ENCODE data around the gene MBOAT2.

Gene MBOAT2

DNA sequence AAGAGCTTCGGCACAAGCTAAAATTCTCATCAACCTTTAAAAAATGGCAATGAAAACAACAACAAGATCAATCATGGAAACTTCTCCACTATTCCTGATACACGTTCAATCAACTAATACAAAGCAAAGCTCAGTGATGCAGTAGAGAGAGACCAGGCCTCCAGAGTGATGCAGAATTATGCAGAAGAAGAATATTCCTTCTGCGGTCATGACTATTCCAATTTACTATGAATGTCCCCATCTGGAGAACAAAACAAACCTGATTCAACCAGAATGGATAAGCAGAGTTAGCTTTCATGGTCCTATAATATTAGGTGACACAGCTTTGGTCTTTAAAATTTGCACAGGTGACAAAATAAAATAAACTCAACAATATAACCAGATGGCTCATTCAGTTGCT, 12.5 kb upstream of the MBOAT2 start:
- Histone ChIP-seq H3K36me3 (ENCODE audit: insufficient read depth) (no peaks in the 10 kb centered on the region), H3K27me3 (ENCODE audit: insufficient read depth, low read depth) (no peaks in the 10 kb centered on the region)
- TF ChIP-seq, protein P1, sequence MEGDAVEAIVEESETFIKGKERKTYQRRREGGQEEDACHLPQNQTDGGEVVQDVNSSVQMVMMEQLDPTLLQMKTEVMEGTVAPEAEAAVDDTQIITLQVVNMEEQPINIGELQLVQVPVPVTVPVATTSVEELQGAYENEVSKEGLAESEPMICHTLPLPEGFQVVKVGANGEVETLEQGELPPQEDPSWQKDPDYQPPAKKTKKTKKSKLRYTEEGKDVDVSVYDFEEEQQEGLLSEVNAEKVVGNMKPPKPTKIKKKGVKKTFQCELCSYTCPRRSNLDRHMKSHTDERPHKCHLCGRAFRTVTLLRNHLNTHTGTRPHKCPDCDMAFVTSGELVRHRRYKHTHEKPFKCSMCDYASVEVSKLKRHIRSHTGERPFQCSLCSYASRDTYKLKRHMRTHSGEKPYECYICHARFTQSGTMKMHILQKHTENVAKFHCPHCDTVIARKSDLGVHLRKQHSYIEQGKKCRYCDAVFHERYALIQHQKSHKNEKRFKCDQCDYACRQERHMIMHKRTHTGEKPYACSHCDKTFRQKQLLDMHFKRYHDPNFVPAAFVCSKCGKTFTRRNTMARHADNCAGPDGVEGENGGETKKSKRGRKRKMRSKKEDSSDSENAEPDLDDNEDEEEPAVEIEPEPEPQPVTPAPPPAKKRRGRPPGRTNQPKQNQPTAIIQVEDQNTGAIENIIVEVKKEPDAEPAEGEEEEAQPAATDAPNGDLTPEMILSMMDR (conservative IDR thresholded peaks at IDR 0.05; ENCODE audit: low read depth, low read length) = no peak

GRCh38 chr2:9013403-9013802, 9.9 kb upstream of the MBOAT2 start:
- no peaks in the 10 kb centered on the region for H3K27me3 ChIP-seq (ENCODE audit: insufficient read depth, low read depth)
- H3K27ac ChIP-seq = no peak overlapping the region
- H2AFZ ChIP-seq (ENCODE audit: low read depth) = no peak overlapping the region
- no peak overlapping the region for H3K4me3 ChIP-seq (IDR thresholded peaks at IDR 0.05; ENCODE audit: insufficient read depth, low read depth, low read length)
- H3K9ac ChIP-seq = no peak overlapping the region
- H3K4me2 ChIP-seq = no peak overlapping the region
- TF ChIP-seq, protein P1 (conservative IDR thresholded peaks at IDR 0.05; ENCODE audit: low read depth, low read length) = no peak
- no peaks in the 10 kb centered on the region for H3K4me1 ChIP-seq (ENCODE audit: low read depth, poor library complexity, severe bottlenecking)
- H3K36me3 ChIP-seq (ENCODE audit: insufficient read depth) = no peaks in the 10 kb centered on the region
- H3K79me2 ChIP-seq (ENCODE audit: insufficient read depth, low read depth) = no peaks in the 10 kb centered on the region
- no peaks in the 10 kb centered on the region for H4K20me1 ChIP-seq (ENCODE audit: insufficient read depth)

More for the DNA sequence above, 12.5 kb upstream of the MBOAT2 start:
- Histone ChIP-seq H3K4me2 (no peak overlapping the region), H3K9ac (no peak overlapping the region), H3K4me3 (IDR thresholded peaks at IDR 0.05; ENCODE audit: insufficient read depth, low read depth, low read length) (no peak overlapping the region), H3K4me1 (ENCODE audit: low read depth, poor library complexity, severe bottlenecking) (no peaks in the 10 kb centered on the region), H4K20me1 (ENCODE audit: insufficient read depth) (no peaks in the 10 kb centered on the region), H3K79me2 (ENCODE audit: insufficient read depth, low read depth) (no peaks in the 10 kb centered on the region), H2AFZ (ENCODE audit: low read depth) (no peak overlapping the region), H3K27ac (no peak overlapping the region)

DNA sequence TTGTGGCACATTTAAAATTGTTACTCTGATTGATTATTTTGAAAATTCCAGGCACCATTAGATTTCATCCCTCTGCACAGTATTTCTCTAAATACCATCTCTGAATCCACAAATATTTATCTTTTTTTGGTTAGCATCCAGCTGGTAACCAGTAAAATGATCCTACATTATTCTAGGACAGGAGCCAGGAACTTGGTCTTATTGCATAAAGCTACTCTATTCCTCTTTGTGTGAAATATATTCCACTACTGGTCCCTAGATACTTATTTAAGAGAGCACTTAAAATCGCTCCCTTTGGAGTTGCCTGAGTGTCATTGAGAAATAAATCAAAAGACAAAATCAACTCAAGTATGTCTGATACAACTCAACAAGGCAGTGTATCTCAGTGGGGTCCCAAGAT, 7.4 kb upstream of the MBOAT2 start:
- Histone ChIP-seq H2AFZ (ENCODE audit: low read depth) (no peak overlapping the region), H3K4me3 (IDR thresholded peaks at IDR 0.05; ENCODE audit: insufficient read depth, low read depth, low read length) (no peak overlapping the region), H3K27me3 (ENCODE audit: insufficient read depth, low read depth) (no peaks in the 10 kb centered on the region), H3K79me2 (ENCODE audit: insufficient read depth, low read depth) (no peaks in the 10 kb centered on the region), H3K27ac (no peak overlapping the region), H3K4me2 (no peak overlapping the region), H3K4me1 (ENCODE audit: low read depth, poor library complexity, severe bottlenecking) (no peaks in the 10 kb centered on the region), H4K20me1 (ENCODE audit: insufficient read depth) (no peaks in the 10 kb centered on the region), H3K36me3 (ENCODE audit: insufficient read depth) (no peaks in the 10 kb centered on the region), H3K9ac (no peak overlapping the region)
- TF ChIP-seq, protein P1 (conservative IDR thresholded peaks at IDR 0.05; ENCODE audit: low read depth, low read length) = no peak

- no peak overlapping the region for H3K9ac ChIP-seq
- no peaks in the 10 kb centered on the region for H4K20me1 ChIP-seq (ENCODE audit: insufficient read depth)
- no peak overlapping the region for H2AFZ ChIP-seq (ENCODE audit: low read depth)
- H3K79me2 ChIP-seq (ENCODE audit: insufficient read depth, low read depth) = no peaks in the 10 kb centered on the region
- H3K4me3 ChIP-seq (IDR thresholded peaks at IDR 0.05; ENCODE audit: insufficient read depth, low read depth, low read length) = no peak overlapping the region
- H3K4me2 ChIP-seq = no peak overlapping the region
- H3K4me1 ChIP-seq (ENCODE audit: low read depth, poor library complexity, severe bottlenecking) = peaks cover 4% of the 10 kb centered on the region
- H3K36me3 ChIP-seq (ENCODE audit: insufficient read depth) = no peaks in the 10 kb centered on the region
- H3K27me3 ChIP-seq (ENCODE audit: insufficient read depth, low read depth) = no peaks in the 10 kb centered on the region
- H3K27ac ChIP-seq = no peak overlapping the region
- TF ChIP-seq, protein P1 (conservative IDR thresholded peaks at IDR 0.05; ENCODE audit: low read depth, low read length) = no peak
Observed at GRCh38 chr2:9008951-9009664, 5.6 kb upstream of the MBOAT2 start.

Measured in KMS-11 (cell line).